ENCODE data around the gene RHOT1.

The RHOT1 gene

DNA sequence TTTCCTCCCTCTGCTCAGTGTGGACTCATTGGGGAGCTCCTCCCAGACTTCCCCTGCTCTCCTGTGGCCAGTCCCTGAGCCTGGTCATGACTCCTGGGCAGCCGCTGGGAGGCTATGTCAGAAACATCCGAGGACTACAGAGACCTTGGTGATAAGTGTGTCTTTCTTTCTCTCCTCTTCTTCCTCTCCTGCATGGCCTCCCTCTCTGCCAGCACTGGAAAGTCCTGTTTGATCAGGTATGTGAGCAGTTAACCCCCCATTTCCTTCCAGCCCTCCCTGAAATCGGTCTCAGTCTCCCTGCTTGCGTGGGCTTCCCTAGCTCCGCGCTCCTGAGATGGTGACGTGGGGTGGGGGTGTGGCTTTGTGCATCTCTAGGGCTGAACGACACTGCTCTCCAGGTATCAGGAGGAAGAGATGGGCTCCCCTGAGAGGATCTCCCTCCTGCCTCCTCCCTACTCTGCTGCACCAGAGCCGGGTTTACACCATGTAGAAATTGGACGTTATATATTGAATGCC is 125.4 kb downstream of the RHOT1 start:
- Histone ChIP-seq H3K4me1 (ENCODE audit: low read depth, poor library complexity, severe bottlenecking) (no peaks in the 10 kb centered on the region), H3K4me2 (no peak overlapping the region), H3K4me3 (IDR thresholded peaks at IDR 0.05; ENCODE audit: insufficient read depth, low read depth, low read length) (no peak overlapping the region), H3K36me3 (ENCODE audit: insufficient read depth) (no peaks in the 10 kb centered on the region), H3K79me2 (ENCODE audit: insufficient read depth, low read depth) (no peaks in the 10 kb centered on the region), H2AFZ (ENCODE audit: low read depth) (no peak overlapping the region), H3K9ac (no peak overlapping the region), H4K20me1 (ENCODE audit: insufficient read depth) (no peaks in the 10 kb centered on the region), H3K27ac (no peak overlapping the region), H3K27me3 (ENCODE audit: insufficient read depth, low read depth) (peaks cover 55% of the 10 kb centered on the region)
- TF ChIP-seq, protein P1, sequence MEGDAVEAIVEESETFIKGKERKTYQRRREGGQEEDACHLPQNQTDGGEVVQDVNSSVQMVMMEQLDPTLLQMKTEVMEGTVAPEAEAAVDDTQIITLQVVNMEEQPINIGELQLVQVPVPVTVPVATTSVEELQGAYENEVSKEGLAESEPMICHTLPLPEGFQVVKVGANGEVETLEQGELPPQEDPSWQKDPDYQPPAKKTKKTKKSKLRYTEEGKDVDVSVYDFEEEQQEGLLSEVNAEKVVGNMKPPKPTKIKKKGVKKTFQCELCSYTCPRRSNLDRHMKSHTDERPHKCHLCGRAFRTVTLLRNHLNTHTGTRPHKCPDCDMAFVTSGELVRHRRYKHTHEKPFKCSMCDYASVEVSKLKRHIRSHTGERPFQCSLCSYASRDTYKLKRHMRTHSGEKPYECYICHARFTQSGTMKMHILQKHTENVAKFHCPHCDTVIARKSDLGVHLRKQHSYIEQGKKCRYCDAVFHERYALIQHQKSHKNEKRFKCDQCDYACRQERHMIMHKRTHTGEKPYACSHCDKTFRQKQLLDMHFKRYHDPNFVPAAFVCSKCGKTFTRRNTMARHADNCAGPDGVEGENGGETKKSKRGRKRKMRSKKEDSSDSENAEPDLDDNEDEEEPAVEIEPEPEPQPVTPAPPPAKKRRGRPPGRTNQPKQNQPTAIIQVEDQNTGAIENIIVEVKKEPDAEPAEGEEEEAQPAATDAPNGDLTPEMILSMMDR (conservative IDR thresholded peaks at IDR 0.05; ENCODE audit: low read depth, low read length) = no peak

DNA sequence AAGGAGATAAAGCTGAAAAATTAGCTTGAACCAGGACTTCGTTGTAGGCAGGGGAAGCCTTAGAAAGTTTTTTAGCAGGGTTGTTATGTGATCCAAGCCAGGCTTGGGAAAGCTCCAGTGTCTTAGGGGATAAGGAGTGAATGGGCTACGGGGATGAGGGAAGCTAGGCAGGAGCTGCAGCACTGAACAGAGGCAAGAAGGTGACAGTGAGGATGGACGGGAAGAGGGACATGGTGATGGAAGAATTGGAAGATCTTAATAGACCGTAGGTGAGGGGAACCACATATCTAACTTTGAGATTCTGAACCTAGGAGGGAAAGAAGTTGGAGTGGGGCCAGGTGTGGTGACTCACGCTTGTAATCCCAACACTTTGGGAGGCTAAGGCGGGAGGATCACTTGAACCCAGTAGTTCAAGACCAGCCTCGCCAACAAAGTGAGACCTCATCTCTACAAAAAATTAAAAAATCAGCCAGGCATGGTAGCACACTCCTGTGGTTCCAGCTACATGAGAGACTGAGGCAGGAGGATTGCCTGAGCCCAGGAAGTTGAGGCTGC is 126.5 kb downstream of the RHOT1 start:
- Histone ChIP-seq H3K36me3 (ENCODE audit: insufficient read depth) (no peaks in the 10 kb centered on the region), H3K4me3 (IDR thresholded peaks at IDR 0.05; ENCODE audit: insufficient read depth, low read depth, low read length) (no peak overlapping the region), H3K79me2 (ENCODE audit: insufficient read depth, low read depth) (no peaks in the 10 kb centered on the region), H3K27ac (no peak overlapping the region), H4K20me1 (ENCODE audit: insufficient read depth) (no peaks in the 10 kb centered on the region), H3K27me3 (ENCODE audit: insufficient read depth, low read depth) (peaks cover 53% of the 10 kb centered on the region), H3K4me1 (ENCODE audit: low read depth, poor library complexity, severe bottlenecking) (no peaks in the 10 kb centered on the region), H3K9ac (no peak overlapping the region), H2AFZ (ENCODE audit: low read depth) (no peak overlapping the region), H3K4me2 (no peak overlapping the region)
- TF ChIP-seq, protein P1 (conservative IDR thresholded peaks at IDR 0.05; ENCODE audit: low read depth, low read length) = no peak

DNA sequence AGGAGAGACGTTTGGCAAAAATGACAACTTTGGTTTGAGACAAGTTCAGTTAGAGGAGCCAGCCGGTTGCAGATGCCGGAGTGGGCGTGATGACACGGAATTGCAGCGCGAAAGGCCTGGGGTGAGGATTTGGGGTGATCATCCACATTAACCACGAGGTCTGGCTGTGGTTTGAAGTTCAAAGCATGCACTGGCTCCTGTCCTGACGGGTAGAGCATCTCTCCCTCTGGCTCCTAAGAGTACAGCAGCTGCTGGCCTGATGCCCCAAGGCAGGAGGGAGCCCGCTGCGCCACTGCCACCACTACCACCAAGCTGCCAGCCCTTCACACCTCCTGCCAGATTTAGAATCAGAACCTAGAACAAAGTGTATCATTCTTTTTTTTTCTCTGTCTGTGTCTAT is 127.1 kb downstream of the RHOT1 start:
- TF ChIP-seq, protein P1 (conservative IDR thresholded peaks at IDR 0.05; ENCODE audit: low read depth, low read length) = no peak
- no peaks in the 10 kb centered on the region for H3K36me3 ChIP-seq (ENCODE audit: insufficient read depth)
- no peaks in the 10 kb centered on the region for H3K4me1 ChIP-seq (ENCODE audit: low read depth, poor library complexity, severe bottlenecking)
- H3K9ac ChIP-seq = no peak overlapping the region
- H2AFZ ChIP-seq (ENCODE audit: low read depth) = no peak overlapping the region
- no peak overlapping the region for H3K27ac ChIP-seq
- H3K4me2 ChIP-seq = no peak overlapping the region
- H4K20me1 ChIP-seq (ENCODE audit: insufficient read depth) = no peaks in the 10 kb centered on the region
- H3K4me3 ChIP-seq (IDR thresholded peaks at IDR 0.05; ENCODE audit: insufficient read depth, low read depth, low read length) = no peak overlapping the region
- H3K27me3 ChIP-seq (ENCODE audit: insufficient read depth, low read depth) = peaks cover 47% of the 10 kb centered on the region
- no peaks in the 10 kb centered on the region for H3K79me2 ChIP-seq (ENCODE audit: insufficient read depth, low read depth)

DNA sequence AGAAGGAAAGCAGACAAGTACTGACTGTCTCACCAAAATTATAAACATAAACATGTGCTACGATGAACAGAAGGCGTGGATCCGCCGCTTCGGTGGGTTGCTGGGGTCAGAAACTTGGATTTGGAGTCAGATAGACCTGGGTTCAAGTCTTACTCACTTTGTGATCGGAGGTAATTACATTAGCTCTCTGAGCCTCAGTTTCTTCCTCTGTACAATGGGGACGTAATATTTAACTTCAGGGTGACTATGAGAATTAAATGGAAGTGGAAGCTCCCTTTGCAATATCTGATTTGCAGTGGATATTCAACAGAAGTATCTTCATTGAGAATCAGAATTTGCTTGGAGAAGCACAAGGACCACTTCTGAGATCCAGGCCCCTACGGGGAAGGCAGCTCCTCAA is 129.5 kb downstream of the RHOT1 start:
- Histone ChIP-seq H3K36me3 (ENCODE audit: insufficient read depth) (no peaks in the 10 kb centered on the region), H2AFZ (ENCODE audit: low read depth) (no peak overlapping the region), H3K4me2 (no peak overlapping the region), H3K4me1 (ENCODE audit: low read depth, poor library complexity, severe bottlenecking) (no peaks in the 10 kb centered on the region), H3K27ac (no peak overlapping the region), H3K27me3 (ENCODE audit: insufficient read depth, low read depth) (peaks cover 31% of the 10 kb centered on the region), H3K4me3 (IDR thresholded peaks at IDR 0.05; ENCODE audit: insufficient read depth, low read depth, low read length) (no peak overlapping the region), H3K79me2 (ENCODE audit: insufficient read depth, low read depth) (no peaks in the 10 kb centered on the region), H4K20me1 (ENCODE audit: insufficient read depth) (no peaks in the 10 kb centered on the region), H3K9ac (no peak overlapping the region)
- TF ChIP-seq, protein P1 (conservative IDR thresholded peaks at IDR 0.05; ENCODE audit: low read depth, low read length) = no peak
